IMR-90 (cell line): ENCODE results near the gene CLCN5.

Experiments used
- CEBPB ChIP-seq: IDR thresholded peaks from 2 replicates; pipeline ENCODE4 v1.6.1; 2012; ENCODE audit warnings: low read depth, low read length, improper control_type of control experiment
- CTCF ChIP-seq: conservative IDR thresholded peaks from 2 replicates; pipeline ENCODE4 v1.5.1; 2012; ENCODE audit warnings: mild to moderate bottlenecking, low read depth, low read length, improper control_type of control experiment
- FOS ChIP-seq: fragments of 150-350 bp; IDR thresholded peaks from 2 replicates; pipeline ENCODE4 v1.6.1; 2016; ENCODE audit warnings: low read depth, low read length
- MAFK ChIP-seq: IDR thresholded peaks from 2 replicates; pipeline ENCODE4 v1.6.1; 2012; ENCODE audit warnings: low read depth, low read length, improper control_type of control experiment
- NFE2L2 ChIP-seq: fragments of 150-350 bp; IDR thresholded peaks from 2 replicates; pipeline ENCODE4 v1.6.1; 2016; ENCODE audit warnings: low read depth, mild to moderate bottlenecking, low read length
- POLR2A ChIP-seq: IDR thresholded peaks from 2 replicates; pipeline ENCODE4 v1.6.1; 2012; ENCODE audit warnings: mild to moderate bottlenecking, low read depth, low read length
- RAD21 ChIP-seq: IDR thresholded peaks from 2 replicates; pipeline ENCODE4 v1.6.1; 2012; ENCODE audit warnings: low read length, improper control_type of control experiment
- RCOR1 ChIP-seq: IDR thresholded peaks from 2 replicates; pipeline ENCODE4 v1.6.1; 2012; ENCODE audit warnings: mild to moderate bottlenecking, low read length, improper control_type of control experiment; ENCODE audit not compliant: insufficient replicate concordance
- RFX5 ChIP-seq: IDR thresholded peaks from 2 replicates; pipeline ENCODE4 v1.8.0; 2012; ENCODE audit warnings: low read depth, mild to moderate bottlenecking, low read length, moderate library complexity
- SMC3 ChIP-seq: fragments of 150-350 bp; IDR thresholded peaks from 2 replicates; pipeline ENCODE4 v1.6.1; 2016; ENCODE audit warnings: low read depth, mild to moderate bottlenecking, antibody characterized with exemption, low read length, moderate library complexity
- USF2 ChIP-seq: fragments of 150-350 bp; IDR thresholded peaks from 2 replicates; pipeline ENCODE4 v1.6.1; 2017; ENCODE audit warnings: mild to moderate bottlenecking, antibody characterized with exemption, low read length, low read depth

DNA sequence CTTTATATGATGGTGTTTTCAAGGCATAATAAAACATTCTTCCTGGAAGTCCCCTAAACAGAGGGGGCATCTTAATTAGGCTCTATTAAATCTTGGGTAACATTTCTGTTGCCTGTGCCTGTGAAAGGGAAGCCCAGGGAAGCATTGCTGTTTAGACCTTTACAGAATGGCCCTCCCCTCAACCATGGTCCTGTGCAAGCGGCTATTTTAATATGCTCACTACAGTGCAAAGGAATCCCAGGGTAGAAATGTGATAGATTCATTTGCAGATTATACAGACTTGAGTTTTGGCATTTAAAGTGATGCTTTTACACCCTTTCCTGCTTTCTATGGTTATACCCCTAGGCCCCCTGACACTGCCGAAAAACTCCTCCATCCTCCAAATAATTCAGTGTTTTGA lies 65.3 kb downstream of the CLCN5 start:
- TF ChIP-seq RCOR1 (no peak), CEBPB (no peak), CTCF (no peak), POLR2A (no peak), RAD21 (no peak), RFX5 (no peak), MAFK (no peak), SMC3 (no peak), NFE2L2 (no peak), USF2 (no peak), FOS (no peak)
